HG02678 (cell line): ENCODE data around the gene KIF12.
"Not testable (repeated sequence)": the region's sequence is repeated elsewhere in the genome, so short reads cannot be mapped to it uniquely, and the experiment has no call there.

Experiments used
- ATAC-seq: cut with Tn5 transposase; IDR thresholded peaks from one replicate; pipeline ENCODE4 v1.9.1; 2021; ENCODE audit warnings: mild to moderate bottlenecking, moderate library complexity; ENCODE audit not compliant: unreplicated experiment

KIF12 gene

DNA sequence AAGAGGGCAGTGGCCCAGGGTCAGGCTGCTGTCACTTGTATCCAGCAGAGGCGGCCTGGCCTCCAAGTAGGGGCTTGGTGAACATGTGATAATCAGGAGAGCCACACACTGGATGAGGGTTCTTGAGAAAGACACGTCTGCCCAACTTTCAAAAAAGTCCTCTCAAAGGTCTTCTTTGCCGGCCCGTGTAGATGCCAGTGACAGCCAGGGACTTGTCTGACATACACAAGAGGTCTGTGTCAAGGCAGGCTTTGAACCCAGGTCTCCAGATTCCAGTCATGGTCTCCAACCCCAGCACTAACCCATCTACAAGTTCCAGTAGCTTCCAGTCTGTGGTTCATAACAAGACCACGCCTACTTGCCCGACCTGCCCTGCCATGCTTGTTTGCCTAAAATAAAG, 13.1 kb downstream of the KIF12 start:
- no peak for ATAC-seq

GRCh38 chr9:114085387-114085789, 13.7 kb downstream of the KIF12 start:
- ATAC-seq, result no peak

DNA sequence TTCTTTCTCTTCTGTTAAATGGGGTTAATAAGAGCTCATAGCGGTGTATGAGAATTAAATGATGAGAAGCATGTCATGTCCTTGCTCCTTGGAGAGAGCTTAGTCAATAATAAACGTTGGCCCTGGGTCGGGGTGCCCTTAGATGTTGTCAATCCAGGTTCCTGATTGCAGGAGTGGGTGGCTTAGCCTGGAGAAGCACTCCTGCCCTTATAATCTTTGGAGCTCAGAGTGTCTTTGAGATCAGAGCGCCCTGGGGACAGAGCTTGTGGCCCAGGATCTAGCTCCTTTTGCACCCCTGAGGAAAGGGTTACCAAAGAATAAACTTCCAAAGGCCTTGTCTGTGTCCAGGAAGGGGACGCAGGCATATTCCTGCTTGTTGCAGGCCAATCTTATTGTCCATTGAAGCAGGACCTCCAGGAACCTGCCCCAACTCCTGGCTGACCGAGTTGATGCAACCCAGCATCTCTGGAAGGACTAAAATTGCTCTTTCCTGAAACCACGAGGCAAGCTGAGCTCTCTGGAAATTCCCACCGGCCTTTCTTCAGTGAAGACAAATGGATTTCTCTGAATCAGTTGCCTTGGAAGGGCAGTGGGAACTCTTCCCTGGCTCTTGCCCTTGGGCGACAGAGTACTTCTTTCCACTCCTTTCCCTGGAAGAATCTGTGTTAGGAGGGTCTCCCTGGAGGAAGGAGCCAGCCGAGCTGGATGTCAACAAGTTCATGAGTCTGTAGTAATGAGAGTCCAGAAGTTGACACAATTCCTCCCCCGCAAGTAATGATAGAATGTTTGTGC, 14.6 kb downstream of the KIF12 start:
- no peak for ATAC-seq

GRCh38 chr9:114083666-114084065, 15.4 kb downstream of the KIF12 start:
- ATAC-seq, result no peak

- ATAC-seq, result not testable (repeated sequence)
Observed at GRCh38 chr9:114082763-114083412, 16.2 kb downstream of the KIF12 start.

GRCh38 chr9:114082017-114082762, 16.9 kb downstream of the KIF12 start:
- ATAC-seq, result peak; percentile 84

- ATAC-seq, result no peak
Observed at GRCh38 chr9:114081441-114082016, 17.6 kb downstream of the KIF12 start.

- no peak for ATAC-seq
Observed at GRCh38 chr9:114080773-114081440, 18.2 kb downstream of the KIF12 start.

DNA sequence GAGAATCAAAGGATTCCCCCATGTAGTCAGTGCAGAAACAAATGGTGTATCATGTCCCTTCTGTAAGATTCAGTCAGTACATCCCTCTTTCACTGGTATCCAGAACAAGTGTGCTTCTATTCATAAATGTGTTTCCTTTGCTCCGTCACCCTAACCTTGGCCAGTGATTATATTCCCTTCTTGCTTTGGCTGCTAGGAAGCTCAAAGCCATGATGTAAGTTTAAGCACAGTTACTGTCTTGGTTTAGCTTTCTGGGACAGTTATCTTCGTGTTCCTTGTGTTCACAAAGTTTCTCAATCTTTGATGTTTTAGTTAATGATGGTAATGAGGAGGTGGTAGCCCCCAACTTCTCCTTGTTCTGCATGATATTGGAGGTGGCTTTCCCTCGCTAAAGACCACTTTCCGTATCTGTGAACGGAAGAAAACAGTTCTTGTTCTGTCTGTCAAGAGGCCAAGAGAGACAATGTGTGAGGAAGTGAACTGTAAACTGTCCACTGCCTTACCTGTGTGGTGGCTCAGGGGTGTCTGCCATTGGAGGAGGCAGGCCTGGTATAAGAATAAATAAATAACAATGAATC, 18.8 kb downstream of the KIF12 start:
- ATAC-seq, result no peak

- no peak for ATAC-seq
Observed at GRCh38 chr9:114078781-114079156, 20.3 kb downstream of the KIF12 start.

GRCh38 chr9:114078021-114078780, 20.9 kb downstream of the KIF12 start, which contains the start of gene AMBP:
Gene AMBP (minus strand): TSS chr9:114078300. CDS start chr9:114078209, 91 bp downstream.
- ATAC-seq, result no peak

DNA sequence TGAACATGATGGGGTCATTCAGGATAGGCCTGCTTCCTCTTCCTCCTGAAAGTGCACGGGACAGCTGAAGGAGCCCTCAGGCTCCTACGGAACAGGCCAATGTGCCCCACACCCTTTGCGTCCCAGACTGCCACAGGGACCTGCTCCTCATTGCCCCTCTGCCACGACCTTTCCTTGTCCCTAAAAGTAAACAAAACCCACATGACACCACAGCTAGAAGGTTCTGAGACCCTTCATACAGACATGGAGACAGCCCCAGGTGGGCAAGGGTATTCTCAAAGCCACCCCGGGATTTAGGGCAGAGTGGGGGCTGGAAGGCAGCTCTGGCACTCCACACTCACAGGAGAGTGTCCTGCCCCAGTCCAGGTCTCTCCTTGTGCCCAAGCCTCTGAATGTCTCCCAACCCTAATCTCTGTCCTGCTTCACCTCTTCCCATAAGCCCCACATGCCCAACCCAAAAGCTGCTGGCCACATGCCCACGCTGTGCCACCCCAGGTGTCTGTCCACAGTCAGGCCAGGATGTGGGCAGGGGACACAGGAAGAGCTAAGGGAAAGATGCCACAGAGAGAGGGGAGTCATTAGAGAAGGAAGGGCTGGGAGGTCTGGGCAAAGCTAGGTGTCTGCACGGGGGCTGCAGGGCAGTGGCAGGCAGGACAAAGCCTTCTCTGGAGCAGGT, 21.8 kb downstream of the KIF12 start:
- no peak for ATAC-seq

DNA sequence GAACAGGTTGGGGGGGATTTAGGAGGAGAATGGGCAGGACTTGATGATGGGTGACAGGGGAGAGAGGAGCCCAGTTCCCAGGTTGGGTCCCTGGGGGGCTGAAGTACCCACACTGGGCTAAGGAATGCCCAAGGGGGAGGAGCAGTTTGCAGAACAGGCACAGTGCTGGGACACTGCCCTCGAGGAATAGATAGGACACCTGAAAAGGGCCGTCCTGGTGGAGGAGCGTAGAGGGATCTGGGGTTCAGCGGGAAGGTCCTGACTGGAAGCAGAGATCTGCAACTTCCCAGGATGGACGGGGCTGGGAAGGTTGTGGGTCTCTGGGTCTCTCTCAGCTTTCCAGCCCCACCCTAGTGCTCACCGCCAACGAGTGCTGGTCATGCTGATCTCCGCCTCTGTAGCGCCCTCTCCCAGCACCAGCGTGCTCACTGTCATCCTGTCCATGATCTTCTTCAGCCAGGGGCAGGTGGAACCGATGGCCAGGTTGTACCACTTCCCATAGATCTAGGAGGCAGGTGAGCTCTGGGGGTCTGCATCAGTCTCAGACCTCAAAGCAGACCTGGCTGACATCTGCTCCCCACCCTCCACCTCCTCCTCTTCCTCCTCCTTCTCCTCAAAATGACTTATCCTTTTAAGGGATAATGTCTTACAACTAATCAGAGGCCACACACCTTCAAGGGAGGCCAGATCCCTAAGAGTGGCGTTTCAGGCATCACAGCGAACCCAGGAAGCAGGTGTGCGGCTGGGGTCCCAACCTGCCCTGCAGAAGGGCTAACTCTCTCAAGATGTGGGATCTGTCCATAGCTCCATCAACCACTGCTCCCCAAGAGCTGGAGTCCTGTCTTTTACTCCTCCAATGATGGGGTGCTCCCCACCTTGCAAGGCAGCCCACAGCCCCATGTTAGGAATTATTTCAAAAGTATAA, 22.6 kb downstream of the KIF12 start:
- no peak for ATAC-seq

DNA sequence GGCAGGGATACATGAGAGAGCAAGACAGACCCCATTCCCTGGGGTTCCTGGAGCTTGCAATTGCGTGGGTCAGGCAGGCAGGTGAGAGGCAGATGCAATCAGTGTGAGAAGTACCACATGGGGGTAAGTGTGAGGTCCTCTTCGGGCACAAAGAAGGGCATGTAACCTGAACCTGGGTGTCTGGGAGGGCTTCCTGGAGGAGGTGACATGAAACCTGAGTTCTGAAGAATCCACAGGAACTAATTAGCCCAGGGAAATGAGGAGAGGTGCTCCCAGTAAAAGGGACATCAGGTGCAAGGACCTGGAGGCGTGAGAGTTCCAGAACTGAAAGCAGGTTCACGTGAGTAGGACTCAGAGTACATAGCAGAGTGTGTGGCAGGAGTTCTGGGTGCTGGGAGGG, 23.5 kb downstream of the KIF12 start:
- no peak for ATAC-seq

- ATAC-seq, result no peak
Observed at GRCh38 chr9:114072184-114073140, 26.6 kb downstream of the KIF12 start.

DNA sequence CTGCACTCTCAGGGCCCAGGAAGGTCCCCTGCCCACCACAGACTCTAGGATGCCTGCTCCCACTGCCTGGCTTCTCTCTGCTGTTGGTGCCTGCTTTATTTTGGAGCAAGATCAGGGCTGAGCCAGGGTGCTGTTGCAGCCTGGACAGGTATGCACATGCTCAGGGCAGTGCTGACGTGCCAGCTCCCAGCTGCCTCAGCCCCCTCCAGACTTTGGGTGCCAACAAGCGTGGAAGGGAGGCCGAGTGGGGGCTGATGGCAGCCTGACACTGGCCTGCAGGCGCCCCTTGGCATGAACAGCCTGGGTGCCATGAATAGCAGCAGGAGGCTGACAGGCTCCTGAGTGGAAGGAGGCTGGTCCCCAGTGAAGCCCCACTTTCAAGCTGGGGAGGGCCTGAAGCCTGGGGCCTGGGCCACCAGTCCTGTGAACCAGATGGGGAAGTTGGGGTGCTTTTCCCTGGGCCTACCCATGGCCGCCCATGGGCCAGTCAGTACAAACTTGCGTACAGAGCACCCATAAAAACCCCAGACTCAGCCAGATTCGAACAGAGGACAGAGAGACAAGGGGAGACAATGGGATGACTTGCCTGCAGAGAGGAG, 27.8 kb downstream of the KIF12 start:
- no peak for ATAC-seq
